H9 (cell line): ENCODE results near the gene USP7. TPM values are rescaled to one million over a fixed set of nuclear protein-coding genes. Genes with fewer than 3 reads are reported as not detected.

Experiments used
- DNase-seq: peaks from one replicate; pipeline ENCODE4 v3.0.0-alpha.2; 2017
- H2AFZ ChIP-seq: one replicate; pipeline ENCODE4 v1.6.1; 2013; ENCODE audit warnings: mild to moderate bottlenecking, low read length, control low read depth, moderate library complexity
- H2AK5ac ChIP-seq: 2 replicates; pipeline ENCODE4 v1.6.1; 2013; ENCODE audit warnings: low read length, control low read depth, mixed read lengths; ENCODE audit not compliant: insufficient read length
- H2BK120ac ChIP-seq: one replicate; pipeline ENCODE4 v1.6.1; 2013; ENCODE audit warnings: low read depth, mild to moderate bottlenecking, low read length, control low read depth, inconsistent platforms; ENCODE audit not compliant: poor library complexity, severe bottlenecking
- H2BK12ac ChIP-seq: 2 replicates; pipeline ENCODE4 v1.6.1; 2013; ENCODE audit warnings: low read length, control low read depth, mixed read lengths, low read depth; ENCODE audit not compliant: insufficient read length
- H2BK15ac ChIP-seq: 2 replicates; pipeline ENCODE4 v1.6.1; 2013; ENCODE audit warnings: low read depth, low read length, control low read depth
- H2BK20ac ChIP-seq: one replicate; pipeline ENCODE4 v1.6.1; 2013; ENCODE audit warnings: low read depth, mild to moderate bottlenecking, low read length, control low read depth, inconsistent platforms; ENCODE audit not compliant: poor library complexity, severe bottlenecking
- H2BK5ac ChIP-seq: 2 replicates; pipeline ENCODE4 v1.6.1; 2013; ENCODE audit warnings: low read length, control low read depth, mixed read lengths; ENCODE audit not compliant: insufficient read length
- H3K14ac ChIP-seq: 2 replicates; pipeline ENCODE4 v1.6.1; 2013; ENCODE audit warnings: low read length, control low read depth; ENCODE audit not compliant: insufficient read depth
- H3K18ac ChIP-seq: 2 replicates; pipeline ENCODE4 v1.6.1; 2013; ENCODE audit warnings: low read depth, mild to moderate bottlenecking, mixed read lengths, low read length, control low read depth; ENCODE audit not compliant: insufficient read length
- H3K23ac ChIP-seq: 2 replicates; pipeline ENCODE4 v1.6.1; 2013; ENCODE audit warnings: low read length, control low read depth, mixed read lengths, low read depth; ENCODE audit not compliant: insufficient read length
- H3K23me2 ChIP-seq: 2 replicates; pipeline ENCODE4 v1.6.1; 2013; ENCODE audit warnings: low read depth, mild to moderate bottlenecking, mixed read lengths, low read length, control low read depth; ENCODE audit not compliant: insufficient read length, poor library complexity, severe bottlenecking
- H3K27ac ChIP-seq: 2 replicates; pipeline ENCODE4 v1.5.1; 2013; ENCODE audit warnings: low read length, control low read depth, mixed read lengths, low read depth; ENCODE audit not compliant: insufficient read length
- H3K27me3 ChIP-seq: 2 replicates; pipeline ENCODE4 v1.6.1; 2013; ENCODE audit warnings: low read length, control low read depth, inconsistent platforms; ENCODE audit not compliant: insufficient read depth
- H3K4ac ChIP-seq: 2 replicates; pipeline ENCODE4 v1.6.1; 2013; ENCODE audit warnings: low read depth, mild to moderate bottlenecking, control low read depth, inconsistent platforms, low read length, moderate library complexity
- H3K4me1 ChIP-seq: 2 replicates; pipeline ENCODE4 v1.6.1; 2013; ENCODE audit warnings: low read length, control low read depth, inconsistent platforms; ENCODE audit not compliant: insufficient read depth
- H3K4me2 ChIP-seq: 2 replicates; pipeline ENCODE4 v1.6.1; 2013; ENCODE audit warnings: low read length, control low read depth, mixed read lengths; ENCODE audit not compliant: insufficient read length, insufficient read depth
- H3K56ac ChIP-seq: 2 replicates; pipeline ENCODE4 v1.6.1; 2013; ENCODE audit warnings: low read depth, mild to moderate bottlenecking, mixed read lengths, low read length, control low read depth; ENCODE audit not compliant: insufficient read length
- H3K79me1 ChIP-seq: 2 replicates; pipeline ENCODE4 v1.6.1; 2013; ENCODE audit warnings: low read depth, mild to moderate bottlenecking, moderate library complexity, low read length, control low read depth, inconsistent platforms; ENCODE audit not compliant: insufficient read depth, poor library complexity, severe bottlenecking
- H3K79me2 ChIP-seq: 2 replicates; pipeline ENCODE4 v1.6.1; 2013; ENCODE audit warnings: low read length, control low read depth, inconsistent platforms; ENCODE audit not compliant: insufficient read depth
- H3K9ac ChIP-seq: 2 replicates; pipeline ENCODE4 v1.6.1; 2013; ENCODE audit warnings: low read length, control low read depth, mixed read lengths; ENCODE audit not compliant: insufficient read length; ENCODE audit errors: extremely low read depth
- H3K9me3 ChIP-seq: one replicate; pipeline ENCODE4 v1.6.1; 2013; ENCODE audit warnings: low read depth, low read length, inconsistent platforms; ENCODE audit not compliant: control insufficient read depth
- H3T11ph ChIP-seq: one replicate; pipeline ENCODE4 v1.6.1; 2013; ENCODE audit warnings: mild to moderate bottlenecking, low read length, control low read depth, inconsistent platforms
- H4K20me1 ChIP-seq: one replicate; pipeline ENCODE4 v1.6.1; 2013; ENCODE audit not compliant: control insufficient read depth, insufficient read length, insufficient read depth
- H4K5ac ChIP-seq: 2 replicates; pipeline ENCODE4 v1.6.1; 2013; ENCODE audit warnings: low read depth, mild to moderate bottlenecking, mixed read lengths, low read length, control low read depth; ENCODE audit not compliant: insufficient read length
- H4K8ac ChIP-seq: replicated peaks from 2 replicates; pipeline ENCODE4 v1.6.1; 2013; ENCODE audit warnings: low read length, control low read depth, mixed read lengths, low read depth; ENCODE audit not compliant: insufficient read length
- H4K91ac ChIP-seq: 2 replicates; pipeline ENCODE4 v1.6.1; 2013; ENCODE audit warnings: low read depth, mild to moderate bottlenecking, moderate library complexity, mixed read lengths, low read length, control low read depth; ENCODE audit not compliant: insufficient read length
- H3K27ac Mint-ChIP-seq, 3 experiments: 2 replicates in 2 of 3; 3 replicates in 1 of 3; pipeline ENCODE4 v1.8.0; 2020 to 2021; ENCODE audit warnings: mixed read lengths in 3 of 3, mild to moderate bottlenecking in 1 of 3, moderate library complexity in 1 of 3
- H3K27me3 Mint-ChIP-seq: 2 replicates; pipeline ENCODE4 v1.8.0; 2021; ENCODE audit warnings: low read depth, mild to moderate bottlenecking, moderate library complexity, mixed read lengths
- H3K36me3 Mint-ChIP-seq, 3 experiments: 2 replicates in 2 of 3; 3 replicates in 1 of 3; pipeline ENCODE4 v1.8.0; 2020 to 2021; ENCODE audit warnings: low read depth in 3 of 3, mixed read lengths in 3 of 3; ENCODE audit not compliant: insufficient read depth in 1 of 3
- H3K4me1 Mint-ChIP-seq, 2 experiments: 2 replicates each; pipeline ENCODE4 v1.8.0; 2020; ENCODE audit warnings: mixed read lengths in 2 of 2
- H3K4me3 Mint-ChIP-seq, 2 experiments: 2 replicates in 1 of 2; 3 replicates in 1 of 2; pipeline ENCODE4 v1.8.0; 2020 to 2021; ENCODE audit warnings: mild to moderate bottlenecking in 2 of 2, mixed read lengths in 2 of 2, moderate library complexity in 1 of 2
- H3K9me3 Mint-ChIP-seq, 2 experiments: 2 replicates in 1 of 2; 3 replicates in 1 of 2; pipeline ENCODE4 v1.8.0; 2020; ENCODE audit warnings: mild to moderate bottlenecking in 2 of 2, mixed read lengths in 2 of 2, moderate library complexity in 1 of 2
- CTCF ChIP-seq: fragments of 200-600 bp; sonication (generic); conservative IDR thresholded peaks from 3 replicates; pipeline ENCODE4 v1.8.0; 2021; ENCODE audit warnings: antibody characterized with exemption, mild to moderate bottlenecking
- WGBS: extraction: QIAGEN DNeasy Blood & Tissue Kit; methylation state at CpG from one replicate; pipeline ENCODE4 v1.1.7; 2013; ENCODE audit warnings: missing lambda C conversion rate, low lambda C conversion rate, mixed read lengths; ENCODE audit not compliant: insufficient read length; ENCODE audit errors: extremely low coverage; 5-methylcytosine and 5-hydroxymethylcytosine counted together
- total RNA-seq: library from RNA; stranded (reverse); gene quantifications from 2 replicates; pipeline ENCODE4 v1.2.1, GENCODE V29; 2021

Gene USP7
- total RNA-seq, 1 experiment from 2014 or later, result 192 TPM

- no peak overlapping the region for H3T11ph ChIP-seq
- TF ChIP-seq CTCF, result no peak
- H2AK5ac ChIP-seq, result no peak overlapping the region
- peak overlapping the region in 2 of 3 experiments; percentile 28 to 64; a peak in 2 of 7 replicates for H3K27ac Mint-ChIP-seq
- H3K4me1 ChIP-seq, result peaks cover 27% of the 10 kb centered on the region; the same call in 1 of the 2 replicates
- H3K14ac ChIP-seq, result no peak overlapping the region
- no peaks in the 10 kb centered on the region for H3K27me3 ChIP-seq
- H2BK12ac ChIP-seq, result no peak overlapping the region
- H3K9me3 Mint-ChIP-seq, result peaks cover 0 to 5% of the 10 kb centered on the region in 2 experiments; a peak in 1 of 5 replicates
- no peak overlapping the region for H2BK15ac ChIP-seq
- no peak overlapping the region for H2AFZ ChIP-seq
- H4K8ac ChIP-seq, result no peak overlapping the region
- H3K9ac ChIP-seq, result no peak overlapping the region
- H3K18ac ChIP-seq, result no peak overlapping the region
- H3K23ac ChIP-seq, result no peak overlapping the region
- H3K4me3 Mint-ChIP-seq, result peak overlapping the region; percentile 21 to 61
- no peaks in the 10 kb centered on the region for H3K9me3 ChIP-seq
- H3K27ac ChIP-seq, result no peak overlapping the region
- peaks cover 16% of the 10 kb centered on the region for H3K23me2 ChIP-seq
- WGBS, result no CpG with 5 or more reads among the region's 12 CpGs
- no peak overlapping the region for H2BK120ac ChIP-seq
- peaks cover 63 to 70% of the 10 kb centered on the region in 2 experiments for H3K4me1 Mint-ChIP-seq
- no peak overlapping the region for H3K56ac ChIP-seq
- peaks cover 11% of the 10 kb centered on the region for H3K27me3 Mint-ChIP-seq
- peaks cover 0 to 8% (median 0%) of the 10 kb centered on the region in 3 experiments; a peak in 3 of 7 replicates for H3K36me3 Mint-ChIP-seq
- H4K5ac ChIP-seq, result no peak overlapping the region
- no peak overlapping the region for H4K91ac ChIP-seq
- peaks cover 6% of the 10 kb centered on the region for H3K79me1 ChIP-seq
- peak overlapping the region; percentile 42 for H3K4me2 ChIP-seq
- H2BK20ac ChIP-seq, result no peak overlapping the region
- no peaks in the 10 kb centered on the region for H4K20me1 ChIP-seq
- no peak overlapping the region for H2BK5ac ChIP-seq
- no peak overlapping the region for H3K4ac ChIP-seq
- DNase-seq, result no peak
- H3K79me2 ChIP-seq, result peaks cover 72% of the 10 kb centered on the region; the same call in 1 of the 2 replicates
Observed at GRCh38 chr16:8959921-8960787, 3.6 kb downstream of the USP7 start.
